Measurements from ENCODE around the gene RFNG.

GRCh38 chr17:82098939-82099763 is 47.5 kb upstream of the RFNG start:
- no peak for TF ChIP-seq FOS (IDR thresholded peaks at IDR 0.05; ENCODE audit: low read depth, low read length)
- no peak for TF ChIP-seq ELK1 (IDR thresholded peaks at IDR 0.05; ENCODE audit: borderline replicate concordance, low read depth, low read length)
- no peak for TF ChIP-seq SMC3 (IDR thresholded peaks at IDR 0.05; ENCODE audit: low read depth, low read length)
- TF ChIP-seq CTCF (conservative IDR thresholded peaks at IDR 0.05; ENCODE audit: low read depth, low read length) = no peak
- TF ChIP-seq MXI1 (IDR thresholded peaks at IDR 0.05; ENCODE audit: borderline replicate concordance, low read depth, low read length) = no peak; the same call in 1 of the 2 replicates
